Esophagus muscularis mucosa (tissue), 3 donors: Measurements from ENCODE around the gene ALDH1A2.

Experiments used
- POLR2AphosphoS5 ChIP-seq, 2 donors: sonication (generic); formaldehyde crosslinking; IDR thresholded peaks; one replicate each; pipeline ENCODE4 v1.6.1; 2017; ENCODE audit warnings: antibody characterized with exemption in 2 of 2
- TF ChIP-seq, protein P1 (sequence below), 3 experiments: fragments of 200-600 bp in 2 of 3; fragments of 450-650 bp in 1 of 3; sonication (generic) in 2 of 3; IDR thresholded peaks; one replicate each; pipeline ENCODE4 v1.5.1; 2017 to 2019; ENCODE audit warnings: antibody characterized with exemption in 3 of 3, mild to moderate bottlenecking in 2 of 3, moderate library complexity in 1 of 3

DNA sequence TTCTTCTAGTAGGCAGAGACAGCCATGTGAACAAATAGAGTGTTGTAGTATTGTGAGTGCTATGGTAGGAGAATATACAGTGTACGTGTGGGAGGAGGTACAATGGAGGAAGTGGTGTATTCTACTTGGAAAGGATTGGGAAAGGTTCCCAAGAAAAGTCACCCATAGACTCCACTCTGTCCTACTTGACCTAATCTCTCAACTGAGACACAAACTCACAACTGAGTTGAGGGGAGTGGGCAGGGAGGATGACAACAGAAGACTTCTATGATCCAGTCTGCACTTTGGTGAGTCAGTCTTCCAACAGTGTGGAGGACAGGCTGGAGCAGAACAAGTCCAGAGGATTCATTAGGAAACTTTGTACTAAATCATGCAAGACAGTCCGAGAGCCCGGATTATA, 43.9 kb upstream of the ALDH1A2 start:
- TF ChIP-seq, protein P1, sequence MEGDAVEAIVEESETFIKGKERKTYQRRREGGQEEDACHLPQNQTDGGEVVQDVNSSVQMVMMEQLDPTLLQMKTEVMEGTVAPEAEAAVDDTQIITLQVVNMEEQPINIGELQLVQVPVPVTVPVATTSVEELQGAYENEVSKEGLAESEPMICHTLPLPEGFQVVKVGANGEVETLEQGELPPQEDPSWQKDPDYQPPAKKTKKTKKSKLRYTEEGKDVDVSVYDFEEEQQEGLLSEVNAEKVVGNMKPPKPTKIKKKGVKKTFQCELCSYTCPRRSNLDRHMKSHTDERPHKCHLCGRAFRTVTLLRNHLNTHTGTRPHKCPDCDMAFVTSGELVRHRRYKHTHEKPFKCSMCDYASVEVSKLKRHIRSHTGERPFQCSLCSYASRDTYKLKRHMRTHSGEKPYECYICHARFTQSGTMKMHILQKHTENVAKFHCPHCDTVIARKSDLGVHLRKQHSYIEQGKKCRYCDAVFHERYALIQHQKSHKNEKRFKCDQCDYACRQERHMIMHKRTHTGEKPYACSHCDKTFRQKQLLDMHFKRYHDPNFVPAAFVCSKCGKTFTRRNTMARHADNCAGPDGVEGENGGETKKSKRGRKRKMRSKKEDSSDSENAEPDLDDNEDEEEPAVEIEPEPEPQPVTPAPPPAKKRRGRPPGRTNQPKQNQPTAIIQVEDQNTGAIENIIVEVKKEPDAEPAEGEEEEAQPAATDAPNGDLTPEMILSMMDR (IDR thresholded peaks at IDR 0.05) = no peak
- TF ChIP-seq POLR2AphosphoS5 (IDR thresholded peaks at IDR 0.05) = no peak
